Mucosa of rectum (tissue), 2 donors: Measurements from ENCODE around the gene FOXG1.

ENCODE experiments used
- H3K27ac ChIP-seq, 2 donors: one replicate each; pipeline ENCODE4 v1.7.0; 2013; ENCODE audit warnings: inconsistent platforms in 2 of 2, low read depth in 2 of 2, low read length in 2 of 2
- H3K27me3 ChIP-seq, 2 donors: one replicate each; pipeline ENCODE4 v1.7.0; 2013; ENCODE audit warnings: low read length in 2 of 2; ENCODE audit not compliant: control insufficient read depth in 2 of 2, insufficient read depth in 2 of 2
- H3K36me3 ChIP-seq, 2 donors: one replicate each; pipeline ENCODE4 v1.7.0; 2013; ENCODE audit warnings: low read length in 2 of 2; ENCODE audit not compliant: control insufficient read depth in 2 of 2, insufficient read depth in 2 of 2
- H3K4me1 ChIP-seq, 2 donors: one replicate each; pipeline ENCODE4 v1.7.0; 2013; ENCODE audit warnings: low read length in 2 of 2, mild to moderate bottlenecking in 1 of 2; ENCODE audit not compliant: control insufficient read depth in 2 of 2, insufficient read depth in 2 of 2
- H3K4me3 ChIP-seq, 2 donors: one replicate each; pipeline ENCODE4 v1.7.0; 2013; ENCODE audit warnings: low read length in 2 of 2
- H3K9ac ChIP-seq, 2 donors: one replicate each; pipeline ENCODE4 v1.7.0; 2013; ENCODE audit warnings: low read length in 2 of 2, low read depth in 1 of 2, mild to moderate bottlenecking in 1 of 2
- H3K9me3 ChIP-seq, 2 donors: one replicate each; pipeline ENCODE4 v1.7.0; 2013; ENCODE audit warnings: low read length in 2 of 2; ENCODE audit not compliant: control insufficient read depth in 2 of 2
- donor health status: healthy.
- donor health status: Normal muscosa, but diverticular disease.

The FOXG1 gene

GRCh38 chr14:28769276-28769880 lies 2.8 kb downstream of the FOXG1 start:
- no peak overlapping the region for H3K27ac ChIP-seq
- peaks cover 0 to 2% of the 10 kb centered on the region in 2 donors for H3K9me3 ChIP-seq
- H3K4me3 ChIP-seq = no peak overlapping the region
- peaks cover 32 to 40% of the 10 kb centered on the region in 2 donors for H3K27me3 ChIP-seq
- peaks cover 0 to 2% of the 10 kb centered on the region in 2 donors for H3K4me1 ChIP-seq
- H3K9ac ChIP-seq = no peak overlapping the region
- no peaks in the 10 kb centered on the region for H3K36me3 ChIP-seq

GRCh38 chr14:28770061-28770460 lies 3.5 kb downstream of the FOXG1 start:
- Histone ChIP-seq H3K36me3 (no peaks in the 10 kb centered on the region), H3K9ac (no peak overlapping the region), H3K4me1 (peaks cover 0 to 2% of the 10 kb centered on the region in 2 donors), H3K4me3 (no peak overlapping the region), H3K27me3 (peaks cover 28 to 39% of the 10 kb centered on the region in 2 donors), H3K9me3 (peaks cover 0 to 2% of the 10 kb centered on the region in 2 donors), H3K27ac (no peak overlapping the region)

DNA sequence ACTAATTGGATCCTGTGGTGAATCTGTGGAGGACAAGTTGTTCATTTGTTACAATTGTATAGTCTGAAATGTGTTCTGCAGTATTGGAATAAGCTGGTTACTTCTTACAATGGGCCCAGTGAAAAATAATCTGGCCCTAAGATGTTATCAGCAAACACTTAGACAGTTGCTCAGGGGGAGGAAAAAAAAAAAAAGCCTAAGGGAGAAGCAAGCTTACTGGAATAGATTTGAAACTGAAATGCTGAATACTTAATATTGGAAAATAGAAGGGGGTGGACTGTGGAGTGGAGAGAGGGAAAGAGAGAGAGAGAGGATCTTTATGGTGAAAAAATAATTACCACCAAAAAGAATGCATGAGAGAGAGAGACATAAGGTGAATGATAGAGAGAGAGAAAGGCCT lies 4.0 kb downstream of the FOXG1 start:
- Histone ChIP-seq H3K4me3 (no peak overlapping the region), H3K27me3 (peaks cover 22 to 39% of the 10 kb centered on the region in 2 donors), H3K9me3 (peaks cover 0 to 2% of the 10 kb centered on the region in 2 donors), H3K27ac (no peak overlapping the region), H3K9ac (no peak overlapping the region), H3K4me1 (peaks cover 0 to 2% of the 10 kb centered on the region in 2 donors), H3K36me3 (no peaks in the 10 kb centered on the region)

DNA sequence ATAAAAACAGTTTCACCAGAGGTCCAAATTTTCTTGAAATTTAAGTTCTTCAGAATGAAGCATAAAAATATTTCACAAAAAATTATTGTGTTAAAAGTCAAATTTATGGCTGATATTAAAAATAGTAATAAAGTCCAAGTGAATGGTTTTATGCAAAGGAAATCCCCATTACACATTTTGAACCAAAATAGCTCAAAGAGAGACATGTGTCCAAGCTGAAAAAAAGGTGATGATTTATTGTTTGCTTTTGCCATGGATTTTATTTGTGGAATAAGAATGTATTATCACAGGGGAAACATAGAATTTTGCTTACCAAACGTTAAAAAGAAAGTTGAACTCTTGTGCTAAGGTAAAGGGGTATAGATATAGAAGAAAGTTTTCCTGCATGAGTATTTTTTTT lies 4.6 kb downstream of the FOXG1 start:
- no peaks in the 10 kb centered on the region for H3K36me3 ChIP-seq
- no peak overlapping the region for H3K4me3 ChIP-seq
- no peak overlapping the region for H3K27ac ChIP-seq
- H3K9ac ChIP-seq = no peak overlapping the region
- H3K9me3 ChIP-seq = peaks cover 0 to 2% of the 10 kb centered on the region in 2 donors
- H3K4me1 ChIP-seq = peaks cover 0 to under 1% of the 10 kb centered on the region in 2 donors
- peaks cover 17 to 38% of the 10 kb centered on the region in 2 donors for H3K27me3 ChIP-seq

DNA sequence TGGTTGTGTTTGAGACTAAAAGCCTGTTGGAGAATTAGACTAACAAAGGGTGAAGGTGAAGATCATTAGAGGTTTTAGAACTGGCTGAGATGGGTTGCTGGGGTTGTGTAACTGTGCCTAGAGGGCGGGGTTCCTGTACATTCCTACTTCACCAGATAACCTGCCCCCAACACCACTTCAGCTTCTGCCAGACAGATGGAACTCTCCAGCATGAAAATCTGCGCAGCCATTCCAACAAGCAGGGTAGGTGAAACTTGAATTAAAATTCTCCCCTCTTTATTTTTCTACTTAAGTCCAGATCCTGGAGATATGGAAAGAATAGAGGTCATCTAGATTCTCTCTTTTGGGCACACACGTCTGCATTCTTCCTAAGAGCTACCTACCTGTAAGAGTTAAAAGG lies 6.0 kb downstream of the FOXG1 start:
- H3K9me3 ChIP-seq = peaks cover 0 to 2% of the 10 kb centered on the region in 2 donors
- no peaks in the 10 kb centered on the region for H3K4me1 ChIP-seq
- no peak overlapping the region for H3K9ac ChIP-seq
- no peak overlapping the region for H3K4me3 ChIP-seq
- H3K27me3 ChIP-seq = peaks cover 20 to 38% of the 10 kb centered on the region in 2 donors
- H3K36me3 ChIP-seq = no peaks in the 10 kb centered on the region
- H3K27ac ChIP-seq = no peak overlapping the region

DNA sequence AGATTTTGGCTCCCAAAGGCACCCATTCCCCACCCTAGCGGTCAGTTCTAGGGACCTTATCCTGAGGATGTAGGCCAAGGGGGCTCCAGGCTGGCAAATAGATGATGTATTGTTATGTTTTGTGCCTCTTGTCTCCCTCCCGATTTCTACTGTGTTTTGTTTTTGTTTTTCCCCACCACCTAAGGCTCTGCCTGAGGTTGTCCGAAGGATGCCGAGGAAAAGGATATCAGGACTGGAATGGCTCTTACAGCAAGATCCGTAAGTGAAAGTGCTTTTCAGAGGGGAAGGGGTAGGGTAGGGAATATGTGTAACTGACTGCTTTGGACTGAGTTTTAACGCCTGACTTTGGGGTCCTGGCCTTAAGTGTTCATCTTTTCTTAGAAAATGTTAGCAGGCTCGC lies 6.6 kb downstream of the FOXG1 start:
- Histone ChIP-seq H3K27me3 (peaks cover 18 to 36% of the 10 kb centered on the region in 2 donors), H3K4me1 (no peaks in the 10 kb centered on the region), H3K4me3 (no peak overlapping the region), H3K36me3 (no peaks in the 10 kb centered on the region), H3K9me3 (peaks cover 0 to under 1% of the 10 kb centered on the region in 2 donors), H3K9ac (no peak overlapping the region), H3K27ac (no peak overlapping the region)

DNA sequence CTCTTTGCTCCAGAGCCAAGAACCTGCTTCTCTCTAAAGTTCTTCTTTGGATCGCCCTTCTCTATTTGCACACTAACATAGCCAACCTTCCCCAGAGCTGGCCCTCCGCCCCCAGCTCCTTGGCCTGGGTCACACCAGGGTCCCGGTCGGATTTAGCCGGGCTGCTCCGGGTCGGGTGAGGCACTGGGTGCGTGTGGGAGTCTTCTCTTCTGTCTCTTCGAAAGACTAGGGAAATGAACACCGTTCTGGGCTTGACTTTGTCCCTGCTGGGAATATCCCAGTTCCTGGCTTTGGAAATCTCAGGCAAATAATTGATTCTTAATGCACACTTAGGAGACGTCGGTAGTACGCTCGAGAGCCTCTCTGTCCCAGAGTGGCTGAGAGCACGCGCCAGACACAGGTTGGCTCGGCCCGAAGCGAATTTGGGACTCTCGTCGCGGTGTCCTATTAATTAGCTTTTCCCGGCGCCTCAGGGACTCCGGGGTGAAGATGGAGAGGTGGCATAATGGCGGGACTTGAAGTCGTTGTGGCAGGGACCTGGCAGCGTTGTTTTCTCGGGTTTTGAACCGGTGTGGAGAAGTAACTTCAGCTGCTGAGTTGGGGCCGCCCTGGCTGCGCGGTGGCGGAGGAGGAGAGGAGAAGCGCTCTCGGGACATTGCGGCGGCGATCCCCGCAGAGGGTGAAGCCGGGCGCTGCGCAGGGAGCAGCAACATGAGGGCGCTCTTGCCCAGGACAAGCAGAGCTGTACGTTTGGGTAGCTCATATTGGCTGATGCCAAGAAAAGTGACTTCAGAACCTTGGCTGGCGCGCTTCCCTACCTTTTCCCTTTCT lies 7.5 kb downstream of the FOXG1 start:
- H3K4me1 ChIP-seq = no peaks in the 10 kb centered on the region
- H3K27ac ChIP-seq = no peak overlapping the region
- no peaks in the 10 kb centered on the region for H3K9me3 ChIP-seq
- H3K36me3 ChIP-seq = no peaks in the 10 kb centered on the region
- H3K27me3 ChIP-seq = peaks cover 17 to 31% of the 10 kb centered on the region in 2 donors
- H3K4me3 ChIP-seq = no peak overlapping the region
- no peak overlapping the region for H3K9ac ChIP-seq

- H3K9me3 ChIP-seq = no peaks in the 10 kb centered on the region
- H3K4me3 ChIP-seq = no peak overlapping the region
- no peak overlapping the region for H3K27ac ChIP-seq
- H3K9ac ChIP-seq = no peak overlapping the region
- peaks cover 17 to 30% of the 10 kb centered on the region in 2 donors for H3K27me3 ChIP-seq
- H3K4me1 ChIP-seq = no peaks in the 10 kb centered on the region
- H3K36me3 ChIP-seq = no peaks in the 10 kb centered on the region
These were observed 8.5 kb downstream of the FOXG1 start for GRCh38 chr14:28774764-28775735.

GRCh38 chr14:28776482-28777266 lies 10.1 kb downstream of the FOXG1 start:
- H3K9me3 ChIP-seq = no peaks in the 10 kb centered on the region
- H3K4me3 ChIP-seq = no peak overlapping the region
- H3K36me3 ChIP-seq = no peaks in the 10 kb centered on the region
- no peak overlapping the region for H3K27ac ChIP-seq
- no peak overlapping the region for H3K9ac ChIP-seq
- H3K27me3 ChIP-seq = peaks cover 17 to 28% of the 10 kb centered on the region in 2 donors
- H3K4me1 ChIP-seq = no peaks in the 10 kb centered on the region
